Endodermal cell (in vitro differentiated cells): Measurements from ENCODE around the gene KCTD11. TPM values are rescaled to one million over a fixed set of nuclear protein-coding genes. Genes with fewer than 3 reads are reported as not detected.

Experiments
- DNase-seq: peaks from one replicate; pipeline ENCODE4 v3.0.0-alpha.2; 2017
- H3K27ac ChIP-seq: 2 replicates; pipeline ENCODE4 v1.5.1; 2013; ENCODE audit warnings: mild to moderate bottlenecking, low read depth, low read length, moderate library complexity
- H3K27me3 ChIP-seq: 2 replicates; pipeline ENCODE4 v1.6.1; 2013; ENCODE audit warnings: mild to moderate bottlenecking, low read length, moderate library complexity; ENCODE audit not compliant: insufficient read depth, control insufficient read depth, poor library complexity, severe bottlenecking
- H3K36me3 ChIP-seq: 2 replicates; pipeline ENCODE4 v1.7.0; 2013; ENCODE audit warnings: mild to moderate bottlenecking, low read length, moderate library complexity; ENCODE audit not compliant: control insufficient read depth, insufficient read depth
- H3K4me1 ChIP-seq: one replicate; pipeline ENCODE4 v1.7.0; 2013; ENCODE audit warnings: low read length; ENCODE audit not compliant: control insufficient read depth, insufficient read depth
- H3K4me3 ChIP-seq: 2 replicates; pipeline ENCODE4 v1.5.1; 2013; ENCODE audit warnings: mild to moderate bottlenecking, low read length, moderate library complexity
- H3K9ac ChIP-seq: 2 replicates; pipeline ENCODE4 v1.6.1; 2013; ENCODE audit warnings: mild to moderate bottlenecking, low read length, moderate library complexity; ENCODE audit not compliant: poor library complexity, severe bottlenecking; ENCODE audit errors: extremely low read depth
- H3K9me3 ChIP-seq: 2 replicates; pipeline ENCODE4 v1.6.1; 2013; ENCODE audit warnings: mild to moderate bottlenecking, low read length, moderate library complexity; ENCODE audit not compliant: control insufficient read depth
- H3K27ac Mint-ChIP-seq: 2 replicates; pipeline ENCODE4 v1.8.0; 2020; ENCODE audit warnings: mixed read lengths
- H3K27me3 Mint-ChIP-seq: 2 replicates; pipeline ENCODE4 v1.8.0; 2021; ENCODE audit warnings: mild to moderate bottlenecking, mixed read lengths; ENCODE audit not compliant: insufficient read depth
- H3K36me3 Mint-ChIP-seq: 2 replicates; pipeline ENCODE4 v1.8.0; 2020; ENCODE audit warnings: low read depth, mixed read lengths
- H3K4me1 Mint-ChIP-seq: 2 replicates; pipeline ENCODE4 v1.8.0; 2020; ENCODE audit warnings: mixed read lengths
- H3K4me3 Mint-ChIP-seq: 2 replicates; pipeline ENCODE4 v1.8.0; 2020; ENCODE audit warnings: mild to moderate bottlenecking, moderate library complexity, mixed read lengths
- H3K9me3 Mint-ChIP-seq: 2 replicates; pipeline ENCODE4 v1.8.0; 2020; ENCODE audit warnings: mild to moderate bottlenecking, mixed read lengths
- CTCF ChIP-seq: fragments of 200-600 bp; sonication (generic); conservative IDR thresholded peaks from 2 replicates; pipeline ENCODE4 v1.5.0; 2021; ENCODE audit warnings: antibody characterized with exemption, mild to moderate bottlenecking
- WGBS, 2 experiments: methylation state at CpG; one replicate each; pipeline versions ENCODE4 v1.1.5 to v1.1.7; 2013; ENCODE audit warnings: missing lambda C conversion rate in 2 of 2, mixed read lengths in 1 of 2; ENCODE audit not compliant: insufficient coverage in 1 of 2, insufficient read length in 1 of 2; 5-methylcytosine and 5-hydroxymethylcytosine counted together
- total RNA-seq, 2 donors: library from RNA; stranded (reverse); fragmentation: NEBNext Ultra II Directional in 1 of 2; extraction: Animal tissue kit (Norgen Biotek cat#: 25700) in 1 of 2; gene quantifications; 2 replicates in 1 of 2; 3 replicates in 1 of 2; pipeline ENCODE4 v1.2.1, GENCODE V29; 2021

Gene KCTD11
- total RNA-seq, 2 donors from 2014 or later: 7.1 to 8.4 TPM

GRCh38 chr17:7325031-7325528 is 26.9 kb upstream of the KCTD11 start:
- WGBS, 2 experiments: 97 to 100% methylated on average over 1 to 17 of the region's 19 CpGs
- no peaks in the 10 kb centered on the region for H3K9me3 Mint-ChIP-seq
- Histone ChIP-seq H3K27me3 (no peaks in the 10 kb centered on the region), H3K36me3 (peaks cover 48% of the 10 kb centered on the region), H3K9ac (no peak overlapping the region), H3K4me1 (no peaks in the 10 kb centered on the region), H3K4me3 (no peak overlapping the region), H3K27ac (no peak overlapping the region), H3K9me3 (no peaks in the 10 kb centered on the region)
- no peak overlapping the region for H3K27ac Mint-ChIP-seq
- DNase-seq: no peak
- peaks cover 10% of the 10 kb centered on the region for H3K4me1 Mint-ChIP-seq
- H3K36me3 Mint-ChIP-seq: peaks cover 44% of the 10 kb centered on the region
- no peak overlapping the region for H3K4me3 Mint-ChIP-seq
- H3K27me3 Mint-ChIP-seq: no peaks in the 10 kb centered on the region
- no peak for TF ChIP-seq CTCF

GRCh38 chr17:7326186-7326585 is 25.8 kb upstream of the KCTD11 start:
- Mint-ChIP-seq H3K27me3 (no peaks in the 10 kb centered on the region), H3K36me3 (peaks cover 34% of the 10 kb centered on the region), H3K4me1 (peaks cover 10% of the 10 kb centered on the region), H3K4me3 (no peak overlapping the region), H3K27ac (no peak overlapping the region), H3K9me3 (no peaks in the 10 kb centered on the region)
- 96 to 98% methylated on average over 7 to 11 of the region's 11 CpGs for WGBS, 2 experiments
- DNase-seq: no peak
- Histone ChIP-seq H3K4me3 (no peak overlapping the region), H3K27me3 (no peaks in the 10 kb centered on the region), H3K9ac (no peak overlapping the region), H3K4me1 (no peaks in the 10 kb centered on the region), H3K36me3 (peaks cover 38% of the 10 kb centered on the region), H3K9me3 (no peaks in the 10 kb centered on the region), H3K27ac (no peak overlapping the region)
- no peak for TF ChIP-seq CTCF

GRCh38 chr17:7327056-7327455 is 24.9 kb upstream of the KCTD11 start:
- DNase-seq: no peak
- Mint-ChIP-seq H3K4me3 (no peak overlapping the region), H3K27ac (no peak overlapping the region), H3K4me1 (peaks cover 10% of the 10 kb centered on the region), H3K36me3 (peaks cover 25% of the 10 kb centered on the region), H3K9me3 (no peaks in the 10 kb centered on the region), H3K27me3 (no peaks in the 10 kb centered on the region)
- peaks cover 34% of the 10 kb centered on the region for H3K36me3 ChIP-seq
- no peak for TF ChIP-seq CTCF
- no peaks in the 10 kb centered on the region for H3K27me3 ChIP-seq
- no peak overlapping the region for H3K27ac ChIP-seq
- WGBS, 2 experiments: 92% methylated on average over 7 of the region's 7 CpGs; no CpG with 5 or more reads in 1 of the 2 experiments
- no peak overlapping the region for H3K9ac ChIP-seq
- no peaks in the 10 kb centered on the region for H3K4me1 ChIP-seq
- H3K9me3 ChIP-seq: no peaks in the 10 kb centered on the region
- no peak overlapping the region for H3K4me3 ChIP-seq
